Transverse colon (tissue), 4 donors: ENCODE data around the gene GSTT2. TPM values are rescaled to one million over a fixed set of nuclear protein-coding genes. Genes with fewer than 3 reads are reported as not detected.

ENCODE experiments used
- DNase-seq: peaks from one replicate; pipeline ENCODE4 v3.0.0-alpha.2; 2019
- H3K27ac ChIP-seq, 4 donors: fragments of 200-600 bp; sonication (generic); 2 replicates each; pipeline ENCODE4 v1.5.1; 2016 to 2018; ENCODE audit warnings: inconsistent platforms in 4 of 4
- H3K27me3 ChIP-seq: fragments of 200-600 bp; sonication (generic); 2 replicates; pipeline ENCODE4 v1.5.1; 2017; ENCODE audit warnings: inconsistent platforms
- H3K36me3 ChIP-seq, 4 donors: fragments of 200-600 bp; sonication (generic); 2 replicates each; pipeline ENCODE4 v1.5.1; 2017 to 2019; ENCODE audit warnings: inconsistent platforms in 4 of 4
- H3K4me1 ChIP-seq, 4 donors: fragments of 200-600 bp; sonication (generic); 2 replicates each; pipeline ENCODE4 v1.5.1; 2017 to 2020; ENCODE audit warnings: inconsistent platforms in 4 of 4
- H3K4me3 ChIP-seq, 4 donors: fragments of 200-600 bp; sonication (generic); 1 replicate in 1 of 4; 2 replicates in 3 of 4; pipeline versions ENCODE4 v1.5.1 to v1.6.1; 2017 to 2019; ENCODE audit warnings: inconsistent platforms in 4 of 4
- H3K9me3 ChIP-seq, 2 donors: fragments of 200-600 bp; sonication (generic); 2 replicates each; pipeline ENCODE4 v1.5.1; 2017 to 2019; ENCODE audit warnings: inconsistent platforms in 2 of 2
- CTCF ChIP-seq, 5 experiments: fragments of 200-600 bp in 3 of 5; fragments of 450-650 bp in 2 of 5; sonication (generic) in 3 of 5; IDR thresholded peaks; 1 replicate in 2 of 5; 2 replicates in 3 of 5; pipeline ENCODE4 v1.5.1; 2016 to 2017; ENCODE audit warnings: antibody characterized with exemption in 5 of 5, inconsistent platforms in 3 of 5, mild to moderate bottlenecking in 2 of 5, moderate library complexity in 1 of 5
- EP300 ChIP-seq: sonication (generic); formaldehyde crosslinking; IDR thresholded peaks from one replicate; pipeline ENCODE4 v1.6.1; 2017; ENCODE audit warnings: antibody characterized with exemption, low read depth
- POLR2A ChIP-seq: fragments of 450-650 bp; IDR thresholded peaks from one replicate; pipeline ENCODE4 v1.6.1; 2016; ENCODE audit warnings: antibody characterized with exemption, mild to moderate bottlenecking, moderate library complexity
- POLR2AphosphoS5 ChIP-seq, 3 donors: sonication (generic); formaldehyde crosslinking; IDR thresholded peaks; one replicate each; pipeline ENCODE4 v1.6.1; 2016; ENCODE audit warnings: antibody characterized with exemption in 3 of 3
- WGBS, 2 donors: methylation state at CpG; one replicate each; pipeline ENCODE4 v1.1.5; 2018; ENCODE audit warnings: low coverage in 1 of 2; 5-methylcytosine and 5-hydroxymethylcytosine counted together
- in situ Hi-C, 4 donors: fragments of 200-750 bp; cut with MboI; loops; one replicate each; pipeline versions ENCODE4 v1.15.0 to v1.15.1; 2017; ENCODE audit warnings: low sequenced_read_pairs in 3 of 4, low pct_ligation_motif_present in 1 of 4, low pct_unique_long_range_greater_than_20kb in 1 of 4
- intact Hi-C: fragments of 100-400 bp; cut with DNase I; formaldehyde crosslinking; loops from one replicate; pipeline ENCODE4 v1.15.1; 2023; ENCODE audit warnings: low total_unique reads
- total RNA-seq, 4 donors: library from RNA; depleted of rRNA; stranded (reverse); fragments of >200 nt; gene quantifications; one replicate each; pipeline ENCODE4 v1.1.0, GENCODE V29; 2016

Gene GSTT2
- total RNA-seq, 4 donors from 2014 or later, result 0.41 to 7.0 TPM; not detected in 2

GRCh38 chr22:24007253-24008021, 27.5 kb downstream of the GSTT2 start:
- Histone ChIP-seq H3K9me3 (no peaks in the 10 kb centered on the region), H3K4me1 (peaks cover 2 to 9% (median 7%) of the 10 kb centered on the region in 4 donors), H3K27ac (no peak overlapping the region), H3K27me3 (no peaks in the 10 kb centered on the region), H3K4me3 (no peak overlapping the region), H3K36me3 (no peaks in the 10 kb centered on the region)
- TF ChIP-seq POLR2A (no peak), POLR2AphosphoS5 (IDR thresholded peaks at IDR 0.05) (no peak), CTCF (IDR thresholded peaks at IDR 0.05) (no peak), EP300 (no peak)
- intact Hi-C loops, result no loop called here
- in situ Hi-C loops, result no loop called here
- DNase-seq, result no peak
- WGBS, 2 donors, result 60 to 78% methylated on average over 2 to 8 of the region's 8 CpGs

GRCh38 chr22:24008022-24008283, 28.0 kb downstream of the GSTT2 start:
- intact Hi-C loops (no loop called here), in situ Hi-C loops (no loop called here)
- Histone ChIP-seq H3K27me3 (no peaks in the 10 kb centered on the region), H3K27ac (no peak overlapping the region), H3K4me3 (no peak overlapping the region), H3K36me3 (no peaks in the 10 kb centered on the region), H3K4me1 (peaks cover 8 to 13% (median 11%) of the 10 kb centered on the region in 4 donors), H3K9me3 (no peaks in the 10 kb centered on the region)
- no peak for TF ChIP-seq POLR2A
- TF ChIP-seq POLR2AphosphoS5 (IDR thresholded peaks at IDR 0.05), result no peak
- no peak for TF ChIP-seq CTCF (IDR thresholded peaks at IDR 0.05)
- no peak for TF ChIP-seq EP300
- 70% methylated on average over 1 of the region's 1 CpG; no CpG with 5 or more reads in 1 of the 2 donors for WGBS, 2 donors
- DNase-seq, result no peak

GRCh38 chr22:24008381-24009226, 28.7 kb downstream of the GSTT2 start:
- Histone ChIP-seq H3K27ac (no peak overlapping the region), H3K4me3 (no peak overlapping the region), H3K4me1 (peaks cover 8 to 17% (median 12%) of the 10 kb centered on the region in 4 donors), H3K9me3 (no peaks in the 10 kb centered on the region), H3K36me3 (no peaks in the 10 kb centered on the region), H3K27me3 (no peaks in the 10 kb centered on the region)
- intact Hi-C loops, result no loop called here
- no peak for DNase-seq
- in situ Hi-C loops, result no loop called here
- 63 to 85% methylated on average over 3 to 6 of the region's 6 CpGs for WGBS, 2 donors
- TF ChIP-seq POLR2A (no peak), EP300 (no peak), CTCF (IDR thresholded peaks at IDR 0.05) (no peak), POLR2AphosphoS5 (IDR thresholded peaks at IDR 0.05) (no peak)

- Histone ChIP-seq H3K4me3 (no peak overlapping the region), H3K4me1 (peaks cover 8 to 19% (median 12%) of the 10 kb centered on the region in 4 donors), H3K27ac (no peak overlapping the region), H3K9me3 (no peaks in the 10 kb centered on the region), H3K36me3 (no peaks in the 10 kb centered on the region), H3K27me3 (no peaks in the 10 kb centered on the region)
- DNase-seq, result no peak
- WGBS, 2 donors, result 87 to 97% methylated on average over 5 to 7 of the region's 7 CpGs
- in situ Hi-C loops, result no loop called here
- intact Hi-C loops, result no loop called here
- TF ChIP-seq POLR2AphosphoS5 (IDR thresholded peaks at IDR 0.05) (no peak), POLR2A (no peak), EP300 (no peak), CTCF (IDR thresholded peaks at IDR 0.05) (no peak)
Measured at GRCh38 chr22:24009227-24010017, 29.5 kb downstream of the GSTT2 start.
